Thymus (tissue), 11 donors: ENCODE data around the gene VWA2. TPM values are rescaled to one million over a fixed set of nuclear protein-coding genes. Genes with fewer than 3 reads are reported as not detected.

ENCODE experiments used
- DNase-seq, 9 donors: peaks; one replicate each; pipeline ENCODE4 v3.0.0-alpha.2; 2013; ENCODE audit warnings: low spot score in 9 of 9, low read depth in 6 of 9, missing footprints in 1 of 9
- H3K27ac ChIP-seq, 2 donors: one replicate each; pipeline ENCODE4 v1.5.1; 2013; ENCODE audit warnings: control low read depth in 1 of 2, low read depth in 1 of 2, low read length in 1 of 2, mild to moderate bottlenecking in 1 of 2, moderate library complexity in 1 of 2
- H3K27me3 ChIP-seq, 2 donors: one replicate each; pipeline ENCODE4 v1.5.1; 2013; ENCODE audit warnings: low read length in 1 of 2; ENCODE audit not compliant: control insufficient read depth in 2 of 2, insufficient read depth in 1 of 2
- H3K36me3 ChIP-seq, 2 donors: one replicate each; pipeline ENCODE4 v1.5.1; 2013; ENCODE audit warnings: low read length in 1 of 2, mild to moderate bottlenecking in 1 of 2, moderate library complexity in 1 of 2; ENCODE audit not compliant: control insufficient read depth in 2 of 2, insufficient read depth in 2 of 2
- H3K4me1 ChIP-seq, 2 donors: one replicate each; pipeline ENCODE4 v1.5.1; 2013; ENCODE audit warnings: low read length in 2 of 2; ENCODE audit not compliant: control insufficient read depth in 2 of 2, insufficient read depth in 2 of 2
- H3K4me3 ChIP-seq, 2 donors: one replicate each; pipeline ENCODE4 v1.5.1; 2013; ENCODE audit warnings: low read length in 2 of 2, control low read depth in 1 of 2, mild to moderate bottlenecking in 1 of 2
- H3K9me3 ChIP-seq, 2 donors: one replicate each; pipeline ENCODE4 v1.5.1; 2013; ENCODE audit warnings: low read length in 1 of 2, mild to moderate bottlenecking in 1 of 2; ENCODE audit not compliant: control insufficient read depth in 2 of 2, insufficient read depth in 1 of 2
- WGBS: extraction: QIAGEN DNeasy Blood & Tissue Kit; methylation state at CpG from one replicate; pipeline ENCODE4 v1.1.7; 2013; 5-methylcytosine and 5-hydroxymethylcytosine counted together
- polyA plus RNA-seq: library from polyadenylated mRNA; stranded (reverse); fragments of 200-250 nt; gene quantifications from one replicate; pipeline ENCODE4 v1.2.3, GENCODE V29; 2013
- total RNA-seq: library from RNA; stranded (reverse); fragments of 120-200 nt; gene quantifications from one replicate; pipeline ENCODE4 v1.2.4, GENCODE V29; 2013
- donor health status: healthy.

VWA2 gene
- total and polyA plus RNA-seq, 2 donors = 0.46 to 7.0 TPM

GRCh38 chr10:114293075-114293474 is 54.0 kb downstream of the VWA2 start:
- Histone ChIP-seq H3K36me3 (peaks cover 8 to 13% of the 10 kb centered on the region in 2 donors), H3K27ac (no peak overlapping the region), H3K4me1 (no peaks in the 10 kb centered on the region), H3K4me3 (no peak overlapping the region), H3K9me3 (peaks cover 6 to 13% of the 10 kb centered on the region in 2 donors), H3K27me3 (no peaks in the 10 kb centered on the region)
- WGBS = 98% methylated on average over 5 of the region's 5 CpGs
- DNase-seq = no peak

- Histone ChIP-seq H3K27ac (no peak overlapping the region), H3K4me1 (no peaks in the 10 kb centered on the region), H3K9me3 (peaks cover 6 to 13% of the 10 kb centered on the region in 2 donors), H3K27me3 (no peaks in the 10 kb centered on the region), H3K36me3 (peaks cover 8 to 17% of the 10 kb centered on the region in 2 donors), H3K4me3 (no peak overlapping the region)
- no peak for DNase-seq
Measured at GRCh38 chr10:114294549-114294948, 55.5 kb downstream of the VWA2 start.

- 43% methylated on average over 1 of the region's 1 CpG for WGBS
- Histone ChIP-seq H3K27ac (no peak overlapping the region), H3K4me1 (no peaks in the 10 kb centered on the region), H3K27me3 (no peaks in the 10 kb centered on the region), H3K4me3 (no peak overlapping the region), H3K9me3 (peaks cover 6 to 13% of the 10 kb centered on the region in 2 donors), H3K36me3 (peaks cover 8 to 20% of the 10 kb centered on the region in 2 donors)
- no peak for DNase-seq
Measured at GRCh38 chr10:114295393-114295792, 56.3 kb downstream of the VWA2 start.

GRCh38 chr10:114297136-114297705 is 58.2 kb downstream of the VWA2 start:
- H3K4me3 ChIP-seq = no peak overlapping the region
- H3K9me3 ChIP-seq = peaks cover 6 to 13% of the 10 kb centered on the region in 2 donors
- no peaks in the 10 kb centered on the region for H3K27me3 ChIP-seq
- peaks cover 8 to 30% of the 10 kb centered on the region in 2 donors for H3K36me3 ChIP-seq
- over 99% methylated on average over 14 of the region's 14 CpGs for WGBS
- no peak for DNase-seq
- no peak overlapping the region for H3K27ac ChIP-seq
- H3K4me1 ChIP-seq = no peaks in the 10 kb centered on the region

GRCh38 chr10:114300036-114300645 is 61.1 kb downstream of the VWA2 start:
- no peak overlapping the region for H3K27ac ChIP-seq
- H3K36me3 ChIP-seq = peaks cover 8 to 30% of the 10 kb centered on the region in 2 donors
- peaks cover 0 to 12% of the 10 kb centered on the region in 2 donors for H3K4me1 ChIP-seq
- no peaks in the 10 kb centered on the region for H3K27me3 ChIP-seq
- DNase-seq = no peak
- WGBS = 98% methylated on average over 16 of the region's 16 CpGs
- peaks cover 6 to 13% of the 10 kb centered on the region in 2 donors for H3K9me3 ChIP-seq
- no peak overlapping the region for H3K4me3 ChIP-seq

GRCh38 chr10:114301177-114301576 is 62.1 kb downstream of the VWA2 start:
- Histone ChIP-seq H3K27me3 (no peaks in the 10 kb centered on the region), H3K9me3 (peaks cover 6 to 11% of the 10 kb centered on the region in 2 donors), H3K4me3 (no peak overlapping the region), H3K36me3 (peaks cover 7 to 29% of the 10 kb centered on the region in 2 donors), H3K4me1 (peaks cover 0 to 12% of the 10 kb centered on the region in 2 donors), H3K27ac (no peak overlapping the region)
- no peak for DNase-seq
- WGBS = 97% methylated on average over 9 of the region's 9 CpGs

- Histone ChIP-seq H3K27ac (no peak overlapping the region), H3K36me3 (peaks cover 0 to 20% of the 10 kb centered on the region in 2 donors), H3K4me1 (peaks cover 0 to 12% of the 10 kb centered on the region in 2 donors), H3K27me3 (no peaks in the 10 kb centered on the region), H3K9me3 (peaks cover under 1 to 1% of the 10 kb centered on the region in 2 donors), H3K4me3 (no peak overlapping the region)
- WGBS = 89% methylated on average over 14 of the region's 14 CpGs
- no peak for DNase-seq
Measured at GRCh38 chr10:114301951-114302710, 63.1 kb downstream of the VWA2 start.

GRCh38 chr10:114303556-114303955 is 64.5 kb downstream of the VWA2 start:
- WGBS = 76% methylated on average over 10 of the region's 10 CpGs
- Histone ChIP-seq H3K9me3 (no peaks in the 10 kb centered on the region), H3K27me3 (no peaks in the 10 kb centered on the region), H3K4me3 (no peak overlapping the region), H3K27ac (no peak overlapping the region), H3K4me1 (peaks cover 0 to 12% of the 10 kb centered on the region in 2 donors), H3K36me3 (peaks cover 0 to 18% of the 10 kb centered on the region in 2 donors)
- DNase-seq = no peak

GRCh38 chr10:114304017-114304570 is 65.0 kb downstream of the VWA2 start:
- H3K4me3 ChIP-seq = peak overlapping the region; percentile 52 to 61
- no peaks in the 10 kb centered on the region for H3K9me3 ChIP-seq
- peak overlapping the region; percentile 69 to 78 for H3K27ac ChIP-seq
- peak; percentile 44 to 87 (median 74) for DNase-seq
- H3K36me3 ChIP-seq = peaks cover 0 to 14% of the 10 kb centered on the region in 2 donors
- WGBS = 1% methylated on average over 14 of the region's 14 CpGs
- peaks cover 0 to 12% of the 10 kb centered on the region in 2 donors for H3K4me1 ChIP-seq
- H3K27me3 ChIP-seq = no peaks in the 10 kb centered on the region
